ENCODE measurements around the gene GALNT8.
"Not testable (repeated sequence)": the region's sequence is repeated elsewhere in the genome, so short reads cannot be mapped to it uniquely, and the experiment has no call there.

Gene GALNT8

GRCh38 chr12:4719821-4720636, at the start of gene GALNT8:
Gene GALNT8, plus strand, starts transcription at chr12:4720400. Its CDS starts 278 bp downstream, at chr12:4720678.
- DNase-seq = no peak

- DNase-seq = no peak
Measured at GRCh38 chr12:4679711-4680110, 40.5 kb upstream of the GALNT8 start.

GRCh38 chr12:4681732-4682131, 38.5 kb upstream of the GALNT8 start:
- DNase-seq = no peak

GRCh38 chr12:4685317-4685716, 34.9 kb upstream of the GALNT8 start:
- no peak for DNase-seq

GRCh38 chr12:4690760-4691159, 29.4 kb upstream of the GALNT8 start:
- DNase-seq = no peak

- no peak for DNase-seq
Measured at GRCh38 chr12:4700621-4701026, 19.6 kb upstream of the GALNT8 start.

- no peak for DNase-seq
Measured at GRCh38 chr12:4701395-4702190, 18.6 kb upstream of the GALNT8 start.

GRCh38 chr12:4703676-4704075, 16.5 kb upstream of the GALNT8 start:
- no peak for DNase-seq

GRCh38 chr12:4705824-4706223, 14.4 kb upstream of the GALNT8 start:
- no peak for DNase-seq

GRCh38 chr12:4707306-4707705, 12.9 kb upstream of the GALNT8 start:
- no peak for DNase-seq

- no peak for DNase-seq
Measured at GRCh38 chr12:4710113-4710512, 10.1 kb upstream of the GALNT8 start.

- no peak for DNase-seq
Measured at GRCh38 chr12:4714879-4715278, 5.3 kb upstream of the GALNT8 start.

GRCh38 chr12:4717806-4718205, 2.4 kb upstream of the GALNT8 start:
- DNase-seq = no peak

GRCh38 chr12:4720637-4720995, 416 bp downstream of the GALNT8 start:
- no peak for DNase-seq

GRCh38 chr12:4721587-4721986, 1.4 kb downstream of the GALNT8 start:
- DNase-seq = not testable (repeated sequence)

GRCh38 chr12:4723226-4723625, 3.0 kb downstream of the GALNT8 start:
- DNase-seq = no peak

GRCh38 chr12:4725057-4725456, 4.9 kb downstream of the GALNT8 start:
- DNase-seq = no peak

GRCh38 chr12:4734625-4735340, 14.6 kb downstream of the GALNT8 start:
- DNase-seq = no peak

- no peak for DNase-seq
Measured at GRCh38 chr12:4736091-4736490, 15.9 kb downstream of the GALNT8 start.

GRCh38 chr12:4738541-4738940, 18.3 kb downstream of the GALNT8 start:
- DNase-seq = no peak

GRCh38 chr12:4742416-4742970, 22.3 kb downstream of the GALNT8 start:
- DNase-seq = no peak

GRCh38 chr12:4743046-4743445, 22.8 kb downstream of the GALNT8 start:
- DNase-seq = no peak

- no peak for DNase-seq
Measured at GRCh38 chr12:4744709-4745108, 24.5 kb downstream of the GALNT8 start.
